Neural cell (in vitro differentiated cells): ENCODE results near the gene SLC4A9. TPM values are rescaled to one million over a fixed set of nuclear protein-coding genes. Genes with fewer than 3 reads are reported as not detected.

Experiments used
- H2AFZ ChIP-seq: fragments of 200-600, 300-800 bp; sonication (generic), shearing (Covaris generic); 2 replicates; pipeline ENCODE4 v1.6.0; 2014; ENCODE audit warnings: low read depth, mild to moderate bottlenecking, antibody characterized with exemption, low read length, moderate library complexity
- H3F3A ChIP-seq: fragments of 200-600 bp; shearing (Covaris generic); 2 replicates; pipeline ENCODE4 v1.6.1; 2016; ENCODE audit warnings: mild to moderate bottlenecking, moderate library complexity, mixed read lengths, antibody characterized with exemption, low read length; ENCODE audit not compliant: insufficient read depth, poor library complexity, severe bottlenecking
- H3K27ac ChIP-seq: fragments of 200-600, 300-800 bp; sonication (generic), shearing (Covaris generic); 2 replicates; pipeline ENCODE4 v1.5.1; 2014; ENCODE audit warnings: mild to moderate bottlenecking, low read length, moderate library complexity
- H3K27me3 ChIP-seq: fragments of 300-800, 200-600 bp; sonication (generic), shearing (Covaris generic); 2 replicates; pipeline ENCODE4 v1.6.0; 2014; ENCODE audit warnings: mild to moderate bottlenecking, low read depth, low read length, moderate library complexity; ENCODE audit not compliant: insufficient read depth
- H3K36me3 ChIP-seq: fragments of 300-800, 200-600 bp; sonication (generic), shearing (Covaris generic); 2 replicates; pipeline ENCODE4 v1.5.1; 2014; ENCODE audit warnings: mild to moderate bottlenecking, antibody characterized with exemption, low read length, moderate library complexity; ENCODE audit not compliant: insufficient read depth
- H3K4me2 ChIP-seq: fragments of 300-800, 200-600 bp; sonication (generic), shearing (Covaris generic); 2 replicates; pipeline ENCODE4 v1.6.0; 2014; ENCODE audit warnings: mild to moderate bottlenecking, low read length
- H3K4me3 ChIP-seq: fragments of 300-800, 200-600 bp; sonication (generic), shearing (Covaris generic); 2 replicates; pipeline ENCODE4 v1.5.1; 2014; ENCODE audit warnings: mild to moderate bottlenecking, low read length, moderate library complexity
- H3K79me2 ChIP-seq: fragments of 200-600 bp; shearing (Covaris generic); replicated peaks from 2 replicates; pipeline ENCODE4 v1.6.0; 2014; ENCODE audit warnings: mild to moderate bottlenecking, low read length, moderate library complexity; ENCODE audit not compliant: insufficient read depth
- H3K9ac ChIP-seq: fragments of 300-800, 200-600 bp; sonication (generic), shearing (Covaris generic); 2 replicates; pipeline ENCODE4 v1.6.1; 2016; ENCODE audit warnings: mild to moderate bottlenecking, low read length, mixed read lengths
- H3K9me2 ChIP-seq: fragments of 200-600 bp; shearing (Covaris generic); 2 replicates; pipeline ENCODE4 v1.6.1; 2016; ENCODE audit warnings: mild to moderate bottlenecking, low read length, mixed read lengths; ENCODE audit not compliant: insufficient read depth
- H3K9me3 ChIP-seq: fragments of 200-600, 300-800 bp; sonication (generic), shearing (Covaris generic); 2 replicates; pipeline ENCODE4 v1.6.1; 2016; ENCODE audit warnings: mild to moderate bottlenecking, mixed run types, low read length, moderate library complexity, mixed read lengths
- H4K20me1 ChIP-seq: fragments of 200-600 bp; shearing (Covaris generic); 2 replicates; pipeline ENCODE4 v1.6.1; 2016; ENCODE audit warnings: mild to moderate bottlenecking, mixed run types; ENCODE audit not compliant: insufficient read depth
- CTCF ChIP-seq: fragments of 450-650 bp; IDR thresholded peaks from 2 replicates; pipeline ENCODE4 v1.5.1; 2014; ENCODE audit warnings: antibody characterized with exemption, mild to moderate bottlenecking, moderate library complexity; ENCODE audit not compliant: poor library complexity, severe bottlenecking
- EP300 ChIP-seq: fragments of 450-650 bp; conservative IDR thresholded peaks from 2 replicates; pipeline ENCODE4 v1.6.1; 2014; ENCODE audit warnings: antibody characterized with exemption, mild to moderate bottlenecking, moderate library complexity; ENCODE audit not compliant: poor library complexity, severe bottlenecking
- EZH2 ChIP-seq: fragments of 200-600, 300-800 bp; shearing (Covaris generic), sonication (generic); IDR thresholded peaks from 2 replicates; pipeline ENCODE4 v1.6.1; 2014; ENCODE audit warnings: antibody characterized with exemption, low read length, borderline replicate concordance, mild to moderate bottlenecking; ENCODE audit not compliant: insufficient read depth, poor library complexity, severe bottlenecking
- MXI1 ChIP-seq: fragments of 450-650 bp; conservative IDR thresholded peaks from 2 replicates; pipeline ENCODE4 v1.6.1; 2014; ENCODE audit warnings: antibody characterized with exemption, mild to moderate bottlenecking; ENCODE audit not compliant: poor library complexity, severe bottlenecking
- POLR2AphosphoS5 ChIP-seq: IDR thresholded peaks from 2 replicates; pipeline ENCODE4 v1.6.1; 2012
- RAD21 ChIP-seq: fragments of 450-650 bp; conservative IDR thresholded peaks from 2 replicates; pipeline ENCODE4 v1.6.1; 2014; ENCODE audit warnings: antibody characterized with exemption, mild to moderate bottlenecking, moderate library complexity
- REST ChIP-seq: IDR thresholded peaks from 2 replicates; pipeline ENCODE4 v1.6.1; 2012; ENCODE audit warnings: borderline replicate concordance
- SMC3 ChIP-seq: fragments of 450-650 bp; conservative IDR thresholded peaks from 2 replicates; pipeline ENCODE4 v1.6.1; 2014; ENCODE audit warnings: antibody characterized with exemption, mild to moderate bottlenecking, moderate library complexity; ENCODE audit not compliant: poor library complexity
- TAF1 ChIP-seq: IDR thresholded peaks from 2 replicates; pipeline ENCODE4 v1.6.1; 2012; ENCODE audit warnings: low read depth
- polyA plus RNA-seq: library from polyadenylated mRNA; depleted of rRNA; stranded (reverse); fragments of >200 nt; gene quantifications from 2 replicates; pipeline ENCODE4 v1.2.3, GENCODE V29; 2014

Gene SLC4A9
- polyA plus RNA-seq, 1 donor from 2014 or later: not detected

- Histone ChIP-seq H2AFZ (no peak overlapping the region), H3K4me3 (no peak overlapping the region), H3K27me3 (no peaks in the 10 kb centered on the region), H3F3A (no peaks in the 10 kb centered on the region), H3K9me2 (no peaks in the 10 kb centered on the region), H4K20me1 (no peaks in the 10 kb centered on the region), H3K9ac (no peak overlapping the region), H3K79me2 (no peaks in the 10 kb centered on the region), H3K4me2 (no peak overlapping the region), H3K36me3 (no peaks in the 10 kb centered on the region), H3K9me3 (no peaks in the 10 kb centered on the region), H3K27ac (no peak overlapping the region)
- TF ChIP-seq MXI1: no peak
- TF ChIP-seq SMC3: no peak
- TF ChIP-seq CTCF: no peak
- no peak for TF ChIP-seq TAF1
- no peak for TF ChIP-seq POLR2AphosphoS5
- TF ChIP-seq EZH2: no peak
- no peak for TF ChIP-seq RAD21
- TF ChIP-seq REST: no peak
- no peak for TF ChIP-seq EP300
Measured at GRCh38 chr5:140312791-140313189, 47.2 kb upstream of the SLC4A9 start.

- Histone ChIP-seq H3K4me3 (no peak overlapping the region), H3K79me2 (no peaks in the 10 kb centered on the region), H3K9me2 (no peaks in the 10 kb centered on the region), H3K4me2 (no peak overlapping the region), H3F3A (no peaks in the 10 kb centered on the region), H3K27ac (no peak overlapping the region), H2AFZ (no peak overlapping the region), H3K27me3 (no peaks in the 10 kb centered on the region), H3K9me3 (no peaks in the 10 kb centered on the region), H4K20me1 (no peaks in the 10 kb centered on the region), H3K9ac (no peak overlapping the region), H3K36me3 (no peaks in the 10 kb centered on the region)
- TF ChIP-seq MXI1 (no peak), RAD21 (no peak), POLR2AphosphoS5 (no peak), EP300 (no peak), EZH2 (no peak), CTCF (no peak), TAF1 (no peak), SMC3 (no peak), REST (no peak)
Measured at GRCh38 chr5:140317859-140318258, 42.1 kb upstream of the SLC4A9 start.
